K562 (cell line): ENCODE data around the gene S100A9. TPM values are rescaled to one million over a fixed set of nuclear protein-coding genes. Genes with fewer than 3 reads are reported as not detected.

ENCODE experiments used
- ATAC-seq: fragments of 200-7000 bp; cut with Tn5 transposase; 3 replicates; pipeline ENCODE4 v1.9.1; 2020; ENCODE audit warnings: moderate library complexity
- BruUV-seq: library from RNA; stranded (reverse); fragments of 400-500 nt; replicated peaks from 2 replicates; lab custom pipeline; 2021; lab: Mats Ljungman, UMichigan
- CTCF ChIA-PET: fragments of 300-600 bp; formaldehyde crosslinking; extraction: SDS; loops from one replicate; lab custom pipeline; 2021; ENCODE audit warnings: low intra/inter-chr PET ratio; lab: Yijun Ruan, JAX
- POLR2A ChIA-PET: fragments of 300-600, 350-650 bp; sonication (Branson Sonifier 250); formaldehyde crosslinking; extraction: SDS; loops from one replicate; lab custom pipeline; 2021; ENCODE audit warnings: antibody characterized with exemption, inconsistent platforms; lab: Yijun Ruan, JAX
- DNase-seq, 4 experiments: peaks; one replicate each; pipeline versions ENCODE4 v3.0.0 to v3.0.0-alpha.2; 2011 to 2018; ENCODE audit warnings: low spot score in 3 of 4, mixed read lengths in 3 of 4; ENCODE audit errors: extremely low read depth in 1 of 4
- FAIRE-seq: peaks from 2 replicates; lab custom pipeline; 2011; peaks lifted over from hg19 to GRCh38; lab: Jason Lieb, UNC
- H2AFZ ChIP-seq: 2 replicates; pipeline ENCODE4 v1.6.0; 2011; ENCODE audit warnings: low read depth, low read length, control low read depth, inconsistent platforms
- H3K27ac ChIP-seq: fragments of 200-600 bp; 3 replicates; pipeline ENCODE4 v1.8.0; 2011; ENCODE audit warnings: low read depth, mild to moderate bottlenecking, control low read depth, inconsistent platforms, low read length, moderate library complexity, mixed read lengths; ENCODE audit errors: extremely low read depth
- H3K27me3 ChIP-seq, 2 experiments: fragments of 300-600 bp in 1 of 2; 2 replicates in 1 of 2; 3 replicates in 1 of 2; pipeline versions ENCODE4 v1.6.0 to v1.8.0; 2011; ENCODE audit warnings: inconsistent platforms in 2 of 2, low read length in 2 of 2, mild to moderate bottlenecking in 1 of 2, mixed read lengths in 1 of 2, moderate library complexity in 1 of 2; ENCODE audit not compliant: control insufficient read depth in 2 of 2, insufficient read depth in 2 of 2
- H3K36me3 ChIP-seq: fragments of 300-600 bp; 3 replicates; pipeline ENCODE4 v1.8.0; 2011; ENCODE audit warnings: mild to moderate bottlenecking, low read length, inconsistent platforms; ENCODE audit not compliant: control insufficient read depth, insufficient read depth
- H3K4me1 ChIP-seq, 2 experiments: fragments of 200-600 bp in 1 of 2; replicated peaks in 1 of 2; 2 replicates in 1 of 2; 3 replicates in 1 of 2; pipeline versions ENCODE4 v1.5.1 to v1.8.0; 2011; ENCODE audit warnings: inconsistent platforms in 2 of 2, low read length in 2 of 2, mild to moderate bottlenecking in 1 of 2, mixed read lengths in 1 of 2, moderate library complexity in 1 of 2; ENCODE audit not compliant: control insufficient read depth in 2 of 2, insufficient read depth in 2 of 2
- H3K4me2 ChIP-seq: 2 replicates; pipeline ENCODE4 v1.6.1; 2011; ENCODE audit warnings: low read length, control low read depth, inconsistent platforms, mixed read lengths; ENCODE audit not compliant: insufficient read depth
- H3K4me3 ChIP-seq: fragments of 200-600 bp; sonication (generic), shearing (Covaris generic); 2 replicates; pipeline ENCODE4 v1.5.1; 2016; ENCODE audit warnings: control low read depth, inconsistent platforms
- H3K79me2 ChIP-seq: fragments of 200-600 bp; 3 replicates; pipeline ENCODE4 v1.8.0; 2011; ENCODE audit warnings: low read length, inconsistent platforms; ENCODE audit not compliant: control insufficient read depth, insufficient read depth
- H3K9ac ChIP-seq, 2 experiments: 2 replicates each; pipeline versions ENCODE4 v1.6.0 to v1.6.1; 2011; ENCODE audit warnings: low read depth in 2 of 2, low read length in 2 of 2, control low read depth in 1 of 2, inconsistent platforms in 1 of 2, mild to moderate bottlenecking in 1 of 2, mixed read lengths in 1 of 2; ENCODE audit not compliant: insufficient read depth in 1 of 2
- H3K9me1 ChIP-seq: one replicate; pipeline ENCODE4 v1.6.0; 2011; ENCODE audit warnings: inconsistent platforms, mild to moderate bottlenecking, low read length, moderate library complexity; ENCODE audit not compliant: control insufficient read depth, insufficient read depth
- H3K9me3 ChIP-seq: replicated peaks from 2 replicates; pipeline ENCODE4 v1.5.1; 2011; ENCODE audit warnings: low read depth, low read length, inconsistent platforms; ENCODE audit not compliant: control insufficient read depth, insufficient read depth
- H4K20me1 ChIP-seq: replicated peaks from 2 replicates; pipeline ENCODE4 v1.6.1; 2011; ENCODE audit warnings: low read length, inconsistent platforms, mixed read lengths; ENCODE audit not compliant: control insufficient read depth, insufficient read depth
- CTBP1 ChIP-seq: fragments of 450-650 bp; IDR thresholded peaks from 2 replicates; pipeline ENCODE4 v1.6.1; 2016; ENCODE audit warnings: borderline replicate concordance
- EZH2 ChIP-seq: IDR thresholded peaks from 2 replicates; pipeline ENCODE4 v1.6.1; 2012; ENCODE audit warnings: low read depth, mild to moderate bottlenecking, inconsistent platforms, low read length, borderline replicate concordance
- HMG20A ChIP-seq: fragments of 450-650 bp; formaldehyde crosslinking; conservative IDR thresholded peaks from 2 replicates; pipeline ENCODE4 v1.4.0; 2020; ENCODE audit warnings: mild to moderate bottlenecking, mixed read lengths
- HMG20B ChIP-seq: fragments of 250-450 bp; sonication (Bioruptor Pico); IDR thresholded peaks from 2 replicates; pipeline ENCODE4 v1.5.0; 2021; ENCODE audit warnings: mild to moderate bottlenecking
- PYGO2 ChIP-seq: fragments of 450-650 bp; IDR thresholded peaks from 2 replicates; pipeline ENCODE4 v1.6.1; 2016; ENCODE audit warnings: mild to moderate bottlenecking, missing genetic modification characterization, moderate library complexity, missing compliant biosample characterization
- SIX5 ChIP-seq, 2 experiments: IDR thresholded peaks; 2 replicates each; pipeline ENCODE4 v1.6.1; 2011; ENCODE audit warnings: low read length in 2 of 2, borderline replicate concordance in 1 of 2, low read depth in 1 of 2, mild to moderate bottlenecking in 1 of 2, moderate library complexity in 1 of 2; ENCODE audit not compliant: insufficient read depth in 1 of 2
- TOE1 ChIP-seq, 2 experiments: fragments of 450-650 bp in 1 of 2; sonication (generic) in 1 of 2; formaldehyde crosslinking in 1 of 2; IDR thresholded peaks; 2 replicates each; pipeline versions ENCODE4 v1.7.1 to v1.8.0; 2016 to 2022; ENCODE audit warnings: borderline replicate concordance in 2 of 2, mild to moderate bottlenecking in 2 of 2, antibody characterized with exemption in 1 of 2, inconsistent platforms in 1 of 2, low read depth in 1 of 2, missing genetic modification reagents in 1 of 2, moderate library complexity in 1 of 2
- ZFX ChIP-seq: sonication (generic); formaldehyde crosslinking; IDR thresholded peaks from 2 replicates; pipeline ENCODE4 v1.8.0; 2022; ENCODE audit warnings: mild to moderate bottlenecking, missing genetic modification reagents, moderate library complexity
- WGBS: fragments of 100-300 bp; shearing (Covaris generic); methylation state at CpG from one replicate; pipeline ENCODE4 v1.1.6; 2016; ENCODE audit warnings: low coverage, mixed read lengths; ENCODE audit not compliant: insufficient coverage; ENCODE audit errors: missing lambda C conversion rate; 5-methylcytosine and 5-hydroxymethylcytosine counted together
- in situ Hi-C: fragments of 300-500 bp; cut with MboI; formaldehyde crosslinking; loops from 4 replicates; pipeline ENCODE4 v1.15.0; 2018; ENCODE audit warnings: inconsistent platforms, mixed read lengths
- intact Hi-C: fragments of 100-400 bp; cut with micrococcal nuclease; formaldehyde crosslinking; loops from 2 replicates; pipeline ENCODE4 v1.14.2; 2022
- polyA plus RNA-seq, 8 experiments: library from polyadenylated mRNA; depleted of rRNA in 4 of 8; stranded (reverse) in 5 of 8; unstranded in 3 of 8; fragments of >200 nt; fragmentation: Nextera tagmentation in 2 of 8; fragmentation: Illumina TruSeq in 1 of 8; extraction: Ambion mirVana in 2 of 8; extraction: Trizol in 1 of 8; gene quantifications; 2 replicates each; pipeline versions ENCODE4 v1.2.1 to v1.2.3, GENCODE V29; 2011 to 2014; ENCODE audit warnings: inconsistent platforms in 1 of 8, missing spikeins in 1 of 8
- total RNA-seq, 7 experiments: library from RNA; depleted of rRNA in 6 of 7; stranded (reverse); fragments of >200 nt in 6 of 7; fragmentation: Illumina TruSeq in 2 of 7; extraction: Trizol in 2 of 7; gene quantifications; 2 replicates each; pipeline versions ENCODE4 v1.2.1 to v1.2.3, GENCODE V29; 2011 to 2021; ENCODE audit warnings: low replicate concordance in 1 of 7
- TF ChIP-seq, protein P1 (sequence below): fragments of 200-800 bp; sonication (Bioruptor generic); IDR thresholded peaks from 2 replicates; pipeline ENCODE4 v1.6.1; 2017; ENCODE audit warnings: missing genetic modification characterization, missing compliant biosample characterization
- TF ChIP-seq, protein P2 (sequence below): fragments of 450-650 bp; IDR thresholded peaks from 2 replicates; pipeline ENCODE4 v1.6.1; 2016; ENCODE audit warnings: borderline replicate concordance
- TF ChIP-seq, protein P3 (sequence below): fragments of 450-650 bp; conservative IDR thresholded peaks from 2 replicates; pipeline ENCODE4 v1.6.1; 2016; ENCODE audit warnings: missing genetic modification characterization, low read depth, mild to moderate bottlenecking, control low read depth, missing compliant biosample characterization

Gene S100A9
- total and polyA plus RNA-seq, 9 of the 15 experiments (the other 6 are each of a cell fraction or from before 2014, with no cell fraction given) = 0.80 TPM; not detected in 8

DNA sequence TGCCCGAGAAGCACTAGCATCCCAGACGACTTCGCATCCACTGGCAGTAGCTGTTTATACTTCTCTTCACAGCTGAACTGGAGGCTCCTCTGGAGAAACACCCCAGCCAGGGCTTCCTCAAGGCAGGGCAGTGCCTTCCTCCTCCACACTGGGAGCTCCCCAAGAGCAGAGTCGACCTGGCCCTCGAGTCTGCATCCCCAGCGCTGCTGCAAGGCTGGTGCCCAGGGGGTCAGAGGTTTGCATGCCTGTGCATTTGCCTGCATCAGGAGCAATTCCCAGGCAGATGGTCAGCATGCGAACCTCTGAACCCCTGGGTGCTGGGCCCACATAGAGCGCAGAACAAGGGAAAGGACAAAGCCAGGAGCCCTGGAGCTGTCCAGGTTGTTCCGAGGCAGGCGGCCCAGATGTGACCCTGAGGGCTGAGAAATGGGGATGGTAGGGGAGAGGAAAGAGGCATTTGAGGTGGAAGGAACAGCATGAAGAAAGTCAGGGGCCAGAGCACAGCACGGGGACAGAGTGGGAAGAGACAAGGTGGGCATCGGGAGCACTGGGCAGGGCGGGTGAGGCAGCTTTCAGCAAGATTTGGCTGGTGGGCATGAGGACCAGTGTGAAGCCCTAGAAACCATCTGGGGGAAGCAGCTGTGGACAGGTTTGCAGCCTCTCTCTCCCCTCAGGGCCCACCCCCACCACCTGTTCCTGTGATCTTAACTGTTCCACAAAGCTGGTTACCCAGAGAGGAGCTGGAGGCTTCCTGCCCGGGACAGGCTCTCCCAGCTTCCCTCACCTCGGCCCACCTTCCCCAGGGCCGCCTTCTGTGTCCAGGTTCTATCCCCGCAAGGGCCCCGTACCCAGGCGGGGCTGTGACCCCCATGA lies 39.6 kb downstream of the S100A9 start:
- peaks cover 31 to 68% of the 10 kb centered on the region in 2 experiments; a peak in 4 of 5 replicates for H3K27me3 ChIP-seq
- ATAC-seq (no peak), DNase-seq (no peak), FAIRE-seq (no peak)
- under 1% methylated on average over 19 of the region's 19 CpGs for WGBS
- no peaks in the 10 kb centered on the region for H3K4me1 ChIP-seq
- in situ Hi-C loops (no loop called here), intact Hi-C loops (no loop called here)
- H2AFZ ChIP-seq = no peak overlapping the region
- H3K9ac ChIP-seq = no peak overlapping the region
- no peak overlapping the region for H3K27ac ChIP-seq
- ChIA-PET CTCF (no interaction called here), POLR2A (interaction anchor here (0.6 to 0.7 kb wide), 3 partner anchors 18 to 233 kb away, joined by 3 read pairs; no protein-coding TSS in a partner anchor)
- H3K9me3 ChIP-seq = no peaks in the 10 kb centered on the region
- H3K79me2 ChIP-seq = no peaks in the 10 kb centered on the region
- H3K36me3 ChIP-seq = no peaks in the 10 kb centered on the region
- no peaks in the 10 kb centered on the region for H3K9me1 ChIP-seq
- H3K4me3 ChIP-seq = no peak overlapping the region
- no peak overlapping the region for H3K4me2 ChIP-seq
- peaks cover 4% of the 10 kb centered on the region; the same call in 1 of the 2 replicates for H4K20me1 ChIP-seq
- BruUV-seq = no TSS peak
- TF ChIP-seq, protein P1, sequence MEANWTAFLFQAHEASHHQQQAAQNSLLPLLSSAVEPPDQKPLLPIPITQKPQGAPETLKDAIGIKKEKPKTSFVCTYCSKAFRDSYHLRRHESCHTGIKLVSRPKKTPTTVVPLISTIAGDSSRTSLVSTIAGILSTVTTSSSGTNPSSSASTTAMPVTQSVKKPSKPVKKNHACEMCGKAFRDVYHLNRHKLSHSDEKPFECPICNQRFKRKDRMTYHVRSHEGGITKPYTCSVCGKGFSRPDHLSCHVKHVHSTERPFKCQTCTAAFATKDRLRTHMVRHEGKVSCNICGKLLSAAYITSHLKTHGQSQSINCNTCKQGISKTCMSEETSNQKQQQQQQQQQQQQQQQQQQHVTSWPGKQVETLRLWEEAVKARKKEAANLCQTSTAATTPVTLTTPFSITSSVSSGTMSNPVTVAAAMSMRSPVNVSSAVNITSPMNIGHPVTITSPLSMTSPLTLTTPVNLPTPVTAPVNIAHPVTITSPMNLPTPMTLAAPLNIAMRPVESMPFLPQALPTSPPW = no peak
- no peak for TF ChIP-seq CTBP1
- no peak for TF ChIP-seq TOE1 (IDR thresholded peaks at IDR 0.05; ENCODE audit: borderline replicate concordance)
- no peak for TF ChIP-seq TOE1 (CRISPR knock-in tag; IDR thresholded peaks at IDR 0.05; ENCODE audit: borderline replicate concordance, low read depth)
- TF ChIP-seq ZFX (CRISPR knock-in tag) = no peak
- no peak for TF ChIP-seq EZH2
- TF ChIP-seq, protein P2, sequence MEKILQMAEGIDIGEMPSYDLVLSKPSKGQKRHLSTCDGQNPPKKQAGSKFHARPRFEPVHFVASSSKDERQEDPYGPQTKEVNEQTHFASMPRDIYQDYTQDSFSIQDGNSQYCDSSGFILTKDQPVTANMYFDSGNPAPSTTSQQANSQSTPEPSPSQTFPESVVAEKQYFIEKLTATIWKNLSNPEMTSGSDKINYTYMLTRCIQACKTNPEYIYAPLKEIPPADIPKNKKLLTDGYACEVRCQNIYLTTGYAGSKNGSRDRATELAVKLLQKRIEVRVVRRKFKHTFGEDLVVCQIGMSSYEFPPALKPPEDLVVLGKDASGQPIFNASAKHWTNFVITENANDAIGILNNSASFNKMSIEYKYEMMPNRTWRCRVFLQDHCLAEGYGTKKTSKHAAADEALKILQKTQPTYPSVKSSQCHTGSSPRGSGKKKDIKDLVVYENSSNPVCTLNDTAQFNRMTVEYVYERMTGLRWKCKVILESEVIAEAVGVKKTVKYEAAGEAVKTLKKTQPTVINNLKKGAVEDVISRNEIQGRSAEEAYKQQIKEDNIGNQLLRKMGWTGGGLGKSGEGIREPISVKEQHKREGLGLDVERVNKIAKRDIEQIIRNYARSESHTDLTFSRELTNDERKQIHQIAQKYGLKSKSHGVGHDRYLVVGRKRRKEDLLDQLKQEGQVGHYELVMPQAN = no peak
- TF ChIP-seq PYGO2 (tag) = no peak
- no peak for TF ChIP-seq HMG20B
- no peak for TF ChIP-seq SIX5 (IDR thresholded peaks at IDR 0.05; ENCODE audit: borderline replicate concordance in 1 of 2, insufficient read depth in 1 of 2, low read depth in 1 of 2, low read length in 2 of 2)
- TF ChIP-seq, protein P3, sequence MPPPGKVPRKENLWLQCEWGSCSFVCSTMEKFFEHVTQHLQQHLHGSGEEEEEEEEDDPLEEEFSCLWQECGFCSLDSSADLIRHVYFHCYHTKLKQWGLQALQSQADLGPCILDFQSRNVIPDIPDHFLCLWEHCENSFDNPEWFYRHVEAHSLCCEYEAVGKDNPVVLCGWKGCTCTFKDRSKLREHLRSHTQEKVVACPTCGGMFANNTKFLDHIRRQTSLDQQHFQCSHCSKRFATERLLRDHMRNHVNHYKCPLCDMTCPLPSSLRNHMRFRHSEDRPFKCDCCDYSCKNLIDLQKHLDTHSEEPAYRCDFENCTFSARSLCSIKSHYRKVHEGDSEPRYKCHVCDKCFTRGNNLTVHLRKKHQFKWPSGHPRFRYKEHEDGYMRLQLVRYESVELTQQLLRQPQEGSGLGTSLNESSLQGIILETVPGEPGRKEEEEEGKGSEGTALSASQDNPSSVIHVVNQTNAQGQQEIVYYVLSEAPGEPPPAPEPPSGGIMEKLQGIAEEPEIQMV (tag) = no peak
- TF ChIP-seq HMG20A = no peak
